ENCODE data around the gene OR4D2.
A peak's percentile ranks its signal among the peaks of the same experiment; 100 is the strongest.

Gene OR4D2

DNA sequence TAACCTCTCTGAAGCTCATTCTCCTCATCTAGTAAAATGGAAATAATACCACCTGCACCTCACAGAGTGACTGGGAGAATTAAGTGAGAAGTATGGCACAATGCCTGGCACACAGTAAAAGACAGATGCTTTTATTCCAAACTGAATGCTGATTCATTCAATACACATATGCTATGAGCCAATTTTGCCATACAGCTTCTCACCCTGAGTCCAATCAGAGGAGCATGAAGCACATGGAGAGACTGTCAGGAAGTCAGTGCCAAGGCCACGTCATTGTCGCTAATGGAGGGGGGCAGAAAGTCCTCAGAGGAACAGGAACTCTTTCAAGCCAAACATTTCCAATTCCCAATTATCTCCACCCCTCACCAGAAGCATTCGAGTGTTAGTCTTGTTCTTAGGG is 40.7 kb downstream of the OR4D2 start:
- peaks cover 51% of the 10 kb centered on the region for H3K36me3 ChIP-seq (ENCODE audit: control insufficient read depth, insufficient read depth, low read length)

GRCh38 chr17:58208344-58208743 is 41.6 kb downstream of the OR4D2 start:
- Histone ChIP-seq H3K9ac (ENCODE audit: low read depth, low read length) (no peak overlapping the region), H3K36me3 (ENCODE audit: control insufficient read depth, insufficient read depth, low read length) (peaks cover 60% of the 10 kb centered on the region), H3K27ac (ENCODE audit: low read depth, low read length) (no peak overlapping the region), H3K9me3 (ENCODE audit: control insufficient read depth, insufficient read depth, low read length) (no peaks in the 10 kb centered on the region), H3K4me1 (ENCODE audit: control insufficient read depth, insufficient read depth, low read length) (no peaks in the 10 kb centered on the region), H3K4me3 (ENCODE audit: low read depth, low read length) (no peak overlapping the region), H3K27me3 (ENCODE audit: control insufficient read depth, insufficient read depth, low read length) (no peaks in the 10 kb centered on the region)

More for the DNA sequence above, 40.7 kb downstream of the OR4D2 start:
- no peaks in the 10 kb centered on the region for H3K4me1 ChIP-seq (ENCODE audit: control insufficient read depth, insufficient read depth, low read length)
- H3K27me3 ChIP-seq (ENCODE audit: control insufficient read depth, insufficient read depth, low read length): no peaks in the 10 kb centered on the region
- H3K4me3 ChIP-seq (ENCODE audit: low read depth, low read length): no peak overlapping the region
- no peak overlapping the region for H3K27ac ChIP-seq (ENCODE audit: low read depth, low read length)
- H3K9me3 ChIP-seq (ENCODE audit: control insufficient read depth, insufficient read depth, low read length): no peaks in the 10 kb centered on the region
- no peak overlapping the region for H3K9ac ChIP-seq (ENCODE audit: low read depth, low read length)

DNA sequence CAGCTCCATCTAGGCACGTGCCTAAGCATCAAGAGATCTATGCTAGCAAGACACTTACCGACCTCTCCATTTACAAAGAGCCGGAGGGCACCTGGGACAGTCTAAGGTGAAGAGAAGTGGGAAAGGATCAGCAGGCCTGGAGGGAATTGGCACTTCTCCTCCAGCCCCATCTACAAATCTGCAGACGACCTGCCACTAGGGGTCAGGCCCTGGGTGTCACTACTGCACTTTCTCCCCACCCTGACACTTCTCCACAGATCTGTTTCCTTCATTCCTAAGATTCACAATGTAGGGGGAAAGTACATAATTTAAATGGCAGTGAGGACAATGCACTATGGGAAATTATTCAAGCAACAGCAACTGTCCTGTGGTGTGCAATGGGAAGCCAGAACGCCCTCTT is 44.1 kb downstream of the OR4D2 start:
- Histone ChIP-seq H3K9ac (ENCODE audit: low read depth, low read length) (no peak overlapping the region), H3K4me3 (ENCODE audit: low read depth, low read length) (no peak overlapping the region), H3K36me3 (ENCODE audit: control insufficient read depth, insufficient read depth, low read length) (peaks cover 59% of the 10 kb centered on the region), H3K9me3 (ENCODE audit: control insufficient read depth, insufficient read depth, low read length) (no peaks in the 10 kb centered on the region), H3K4me1 (ENCODE audit: control insufficient read depth, insufficient read depth, low read length) (no peaks in the 10 kb centered on the region), H3K27me3 (ENCODE audit: control insufficient read depth, insufficient read depth, low read length) (no peaks in the 10 kb centered on the region), H3K27ac (ENCODE audit: low read depth, low read length) (no peak overlapping the region)

DNA sequence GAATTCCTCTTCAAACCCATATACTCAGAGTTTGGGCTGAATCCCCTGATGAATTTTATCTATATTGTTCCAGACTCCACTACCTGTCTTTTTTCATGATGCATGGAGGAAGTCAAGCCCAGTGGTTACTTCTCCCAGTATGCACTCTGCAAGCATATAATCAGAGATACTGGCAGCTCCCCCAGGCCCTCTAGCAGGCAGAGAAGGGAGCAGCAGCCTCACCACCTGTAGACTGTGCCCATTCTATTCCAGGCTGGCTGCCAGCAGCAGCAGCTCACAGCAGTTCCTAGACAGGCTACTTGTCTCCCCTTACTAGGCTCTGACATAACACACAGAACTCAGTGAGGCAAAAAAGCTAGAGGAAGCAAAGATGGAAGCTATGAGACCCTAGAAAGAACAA is 48.9 kb downstream of the OR4D2 start:
- H3K9ac ChIP-seq (ENCODE audit: low read depth, low read length): no peak overlapping the region
- H3K27ac ChIP-seq (ENCODE audit: low read depth, low read length): no peak overlapping the region
- H3K36me3 ChIP-seq (ENCODE audit: control insufficient read depth, insufficient read depth, low read length): peaks cover 27% of the 10 kb centered on the region
- H3K9me3 ChIP-seq (ENCODE audit: control insufficient read depth, insufficient read depth, low read length): no peaks in the 10 kb centered on the region
- H3K4me3 ChIP-seq (ENCODE audit: low read depth, low read length): no peak overlapping the region
- H3K27me3 ChIP-seq (ENCODE audit: control insufficient read depth, insufficient read depth, low read length): peaks cover 9% of the 10 kb centered on the region
- peaks cover 6% of the 10 kb centered on the region; the same call in 1 of the 2 replicates for H3K4me1 ChIP-seq (ENCODE audit: control insufficient read depth, insufficient read depth, low read length)

GRCh38 chr17:58217766-58218165 is 51.0 kb downstream of the OR4D2 start:
- Histone ChIP-seq H3K4me1 (ENCODE audit: control insufficient read depth, insufficient read depth, low read length) (peaks cover 6% of the 10 kb centered on the region; the same call in 1 of the 2 replicates), H3K9me3 (ENCODE audit: control insufficient read depth, insufficient read depth, low read length) (no peaks in the 10 kb centered on the region), H3K36me3 (ENCODE audit: control insufficient read depth, insufficient read depth, low read length) (peaks cover 18% of the 10 kb centered on the region), H3K4me3 (ENCODE audit: low read depth, low read length) (no peak overlapping the region), H3K9ac (ENCODE audit: low read depth, low read length) (no peak overlapping the region), H3K27ac (ENCODE audit: low read depth, low read length) (no peak overlapping the region), H3K27me3 (ENCODE audit: control insufficient read depth, insufficient read depth, low read length) (peaks cover 9% of the 10 kb centered on the region)

- H3K9me3 ChIP-seq (ENCODE audit: control insufficient read depth, insufficient read depth, low read length): no peaks in the 10 kb centered on the region
- H3K27me3 ChIP-seq (ENCODE audit: control insufficient read depth, insufficient read depth, low read length): peaks cover 9% of the 10 kb centered on the region
- H3K27ac ChIP-seq (ENCODE audit: low read depth, low read length): no peak within 1 kb of the TSS
- peaks cover 6% of the 10 kb centered on the region; the same call in 1 of the 2 replicates for H3K4me1 ChIP-seq (ENCODE audit: control insufficient read depth, insufficient read depth, low read length)
- peak within 1 kb of the TSS; percentile 91 for H3K4me3 ChIP-seq (ENCODE audit: low read depth, low read length)
- H3K9ac ChIP-seq (ENCODE audit: low read depth, low read length): peak within 1 kb of the TSS; percentile 65
- H3K36me3 ChIP-seq (ENCODE audit: control insufficient read depth, insufficient read depth, low read length): peaks cover 9% of the 10 kb centered on the region
Measured at GRCh38 chr17:58219007-58219788, 52.4 kb downstream of the OR4D2 start, which contains the start of gene MKS1. TSS of gene MKS1 (minus strand) at chr17:58219255. CDS start at chr17:58219230, 25 bp downstream.

GRCh38 chr17:58219789-58220183 is 53.0 kb downstream of the OR4D2 start:
- Histone ChIP-seq H3K9ac (ENCODE audit: low read depth, low read length) (no peak overlapping the region), H3K4me3 (ENCODE audit: low read depth, low read length) (peak overlapping the region; percentile 62), H3K27me3 (ENCODE audit: control insufficient read depth, insufficient read depth, low read length) (peaks cover 9% of the 10 kb centered on the region), H3K36me3 (ENCODE audit: control insufficient read depth, insufficient read depth, low read length) (peaks cover 9% of the 10 kb centered on the region), H3K9me3 (ENCODE audit: control insufficient read depth, insufficient read depth, low read length) (no peaks in the 10 kb centered on the region), H3K27ac (ENCODE audit: low read depth, low read length) (no peak overlapping the region), H3K4me1 (ENCODE audit: control insufficient read depth, insufficient read depth, low read length) (peaks cover 6% of the 10 kb centered on the region; the same call in 1 of the 2 replicates)

Data from HUES48 (cell line).